Stimulated activated CD8-positive, alpha-beta memory T cell treated with anti-CD3 and anti-CD28 coated beads, Interleukin-4, amount 100 ng/mL, for 24 hours (primary cell): ENCODE data around the gene ZNF335.
"Not testable (repeated sequence)": the region's sequence is repeated elsewhere in the genome, so short reads cannot be mapped to it uniquely, and the experiment has no call there.

Experiments
- DNase-seq: peaks from one replicate; pipeline ENCODE4 v3.0.0-alpha.2; 2020; ENCODE audit warnings: low read depth

ZNF335 gene

DNA sequence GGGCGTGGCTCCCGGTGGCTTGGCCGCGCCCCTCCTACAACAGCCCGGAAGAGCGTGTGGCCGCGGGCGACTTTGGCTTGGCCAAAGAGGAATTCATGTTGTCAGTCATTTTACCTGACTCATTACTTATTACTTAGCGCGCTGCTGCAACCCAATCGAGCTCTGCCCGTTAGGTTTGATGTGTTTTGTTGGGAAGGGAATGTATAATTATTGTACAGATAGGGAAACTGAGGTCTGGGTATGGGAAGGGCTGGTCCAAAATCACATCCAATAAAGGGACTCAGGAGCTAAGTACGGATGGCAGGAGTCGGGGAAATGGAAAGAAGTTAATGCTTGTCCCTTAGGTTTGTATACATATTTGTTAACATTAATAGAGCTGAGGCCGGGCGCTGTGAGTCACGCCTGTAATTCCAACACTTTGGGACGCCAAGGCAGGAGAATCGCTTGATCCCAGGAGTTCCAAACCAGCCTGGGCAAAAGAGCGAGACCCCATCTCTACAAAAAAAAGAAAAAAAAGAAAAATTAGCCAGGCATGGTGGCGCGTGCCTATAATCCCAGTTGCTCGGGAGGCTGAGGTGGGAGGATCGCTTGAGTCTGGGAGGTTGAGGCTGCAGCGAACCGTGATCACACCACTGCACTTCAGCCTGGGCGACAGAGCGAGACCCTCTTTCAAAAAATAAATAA lies 639 bp upstream of the ZNF335 start:
- no peak for DNase-seq

- no peak for DNase-seq
Observed at GRCh38 chr20:45971425-45971674, 653 bp downstream of the ZNF335 start.

DNA sequence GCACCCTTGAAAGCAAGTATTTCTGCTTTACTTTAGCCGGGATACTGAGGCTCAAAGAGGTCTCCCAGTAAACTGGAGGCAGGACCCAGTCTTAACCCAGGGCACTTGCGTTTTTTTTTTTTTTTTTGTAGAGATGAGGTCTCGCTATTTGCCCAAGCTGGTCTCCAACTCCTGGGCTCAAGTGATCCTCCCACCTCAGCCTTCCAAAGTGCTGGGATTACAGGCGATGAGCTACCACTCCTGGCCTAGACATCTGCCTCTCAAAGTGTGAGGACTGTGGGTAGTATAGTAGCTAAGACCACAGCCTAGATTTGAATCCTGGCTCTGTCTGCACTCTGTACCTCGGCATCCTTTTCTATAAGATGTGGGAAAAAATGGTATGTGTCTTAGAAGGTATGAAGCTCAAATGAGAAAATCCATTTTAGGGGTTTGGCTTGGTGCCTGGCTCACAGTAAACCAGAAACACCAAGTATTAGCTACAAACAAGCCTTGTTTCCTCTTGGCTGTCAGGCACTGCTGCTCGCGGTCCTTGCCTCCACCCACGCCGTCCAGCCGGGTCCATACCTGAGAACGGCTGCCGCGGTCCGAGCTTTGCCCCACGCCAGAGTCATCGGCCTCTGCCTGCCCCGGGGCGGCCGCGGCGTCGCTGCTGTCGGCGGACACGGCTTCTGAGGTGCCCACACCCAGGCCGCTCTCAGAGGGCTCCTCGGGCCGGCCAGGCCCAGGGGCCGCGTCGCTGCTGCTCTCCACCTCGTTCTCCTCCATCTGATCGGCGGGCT lies 1.2 kb downstream of the ZNF335 start:
- no peak for DNase-seq

DNA sequence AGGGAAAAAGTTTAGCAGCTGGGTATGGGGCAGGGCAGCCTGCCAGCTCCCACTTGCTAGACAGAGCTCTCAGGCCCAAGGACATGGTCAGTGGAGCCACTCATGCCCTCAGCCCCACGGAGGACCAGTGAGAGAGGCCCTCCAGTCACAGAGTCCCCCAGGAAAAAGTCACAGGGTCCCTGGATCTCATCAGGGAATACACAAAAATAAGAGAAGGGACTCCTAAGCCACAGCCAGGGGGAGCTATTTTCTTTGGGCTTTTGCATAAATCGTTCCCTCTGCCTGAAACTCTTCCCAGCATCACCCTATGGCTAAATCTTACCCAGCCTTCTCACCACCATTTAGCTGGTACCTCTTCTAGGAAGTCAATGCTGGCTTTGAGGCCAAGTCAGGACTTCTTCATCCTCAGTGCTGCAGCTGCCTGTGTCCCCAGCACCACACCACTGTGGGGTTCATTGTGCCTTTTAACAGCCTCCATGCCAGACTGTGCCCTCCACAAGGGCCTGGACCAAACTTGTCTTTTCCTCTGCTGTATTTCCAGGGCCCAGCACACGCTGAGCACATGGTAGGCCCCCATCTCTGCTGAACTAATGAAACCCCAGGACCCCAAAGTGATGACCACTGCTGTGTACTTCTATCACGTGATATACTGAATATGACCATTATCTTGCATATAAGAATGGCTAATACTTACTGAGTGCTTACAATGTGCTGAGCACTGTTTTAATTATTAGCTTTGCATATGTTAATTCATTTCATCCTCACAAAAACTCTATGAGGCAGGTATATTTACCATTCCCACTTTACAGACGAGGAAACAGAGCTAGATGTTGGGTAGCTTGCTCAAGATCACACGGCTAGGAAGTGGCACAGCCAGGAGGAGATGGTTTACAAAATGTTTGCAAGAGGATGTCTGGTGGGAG lies 2.0 kb downstream of the ZNF335 start:
- no peak for DNase-seq

GRCh38 chr20:45968801-45969711 lies 2.9 kb downstream of the ZNF335 start:
- no peak for DNase-seq

- no peak for DNase-seq
Observed at GRCh38 chr20:45968081-45968671, 3.8 kb downstream of the ZNF335 start.

DNA sequence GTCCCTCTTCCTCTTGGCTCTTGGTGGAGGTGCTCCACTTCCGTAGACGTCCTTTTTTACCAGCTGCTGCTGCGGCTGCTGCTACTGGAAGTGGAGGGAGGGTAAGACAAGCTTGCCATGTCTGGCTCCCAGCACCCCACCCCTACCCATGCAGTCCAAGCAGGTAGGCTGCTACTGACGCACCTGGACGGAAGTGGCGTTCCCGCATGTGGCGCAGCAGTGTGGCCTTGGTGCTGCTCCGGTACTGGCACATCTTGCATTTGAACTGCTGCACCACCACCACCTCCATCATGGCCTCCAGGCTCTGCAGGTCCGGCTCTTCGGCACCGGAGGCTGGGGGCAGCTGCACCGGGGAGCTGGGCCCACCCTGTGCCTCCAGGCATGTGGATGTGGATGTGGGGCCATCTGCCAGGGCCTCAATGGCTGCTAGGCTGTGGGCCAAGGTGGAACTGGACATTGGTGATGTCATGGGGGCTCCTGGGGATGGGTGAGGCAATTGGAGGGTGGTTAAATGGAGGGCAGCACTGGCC lies 4.4 kb downstream of the ZNF335 start:
- DNase-seq, result no peak

DNA sequence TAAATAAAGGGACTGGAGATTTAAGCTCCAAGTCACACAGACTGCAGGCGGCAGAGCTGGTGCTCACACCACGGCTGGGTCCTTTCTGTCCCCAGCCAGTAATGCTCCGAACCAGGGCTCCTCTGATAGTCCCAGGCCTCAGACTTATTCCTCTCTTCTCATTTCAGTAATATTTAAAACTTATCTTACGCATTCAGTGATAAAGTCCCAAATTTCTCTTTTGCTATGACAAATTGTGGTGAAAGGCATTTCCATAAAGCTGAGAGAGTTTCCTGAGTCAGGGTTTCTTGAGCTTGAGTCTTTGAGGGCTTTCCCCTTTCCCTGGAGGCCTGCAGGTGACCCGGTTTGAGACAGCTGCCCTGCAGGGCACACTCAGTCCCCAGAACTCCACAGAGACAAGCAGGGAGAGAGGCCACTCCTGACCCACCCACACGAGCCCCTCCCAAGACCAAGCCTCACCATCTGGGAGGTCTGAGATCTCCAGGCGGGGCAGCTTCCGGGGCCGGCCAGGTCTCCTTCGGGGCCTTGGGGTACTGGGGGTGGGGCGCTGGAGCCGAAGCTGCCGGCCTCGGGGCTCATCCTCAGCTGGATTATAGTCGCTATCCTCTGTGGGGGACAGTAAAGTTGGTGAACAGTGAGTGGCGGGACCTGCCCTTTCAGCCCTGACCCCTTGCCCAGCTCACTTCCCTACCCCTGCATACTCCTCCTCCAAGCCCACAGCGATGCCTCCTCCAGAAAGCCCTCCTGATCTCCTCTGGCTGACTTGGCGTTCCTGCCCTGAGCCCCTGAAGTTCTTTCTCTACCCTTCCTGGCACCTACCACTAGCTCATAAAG lies 6.6 kb downstream of the ZNF335 start:
- no peak for DNase-seq

GRCh38 chr20:45964006-45964400 lies 8.0 kb downstream of the ZNF335 start:
- no peak for DNase-seq

DNA sequence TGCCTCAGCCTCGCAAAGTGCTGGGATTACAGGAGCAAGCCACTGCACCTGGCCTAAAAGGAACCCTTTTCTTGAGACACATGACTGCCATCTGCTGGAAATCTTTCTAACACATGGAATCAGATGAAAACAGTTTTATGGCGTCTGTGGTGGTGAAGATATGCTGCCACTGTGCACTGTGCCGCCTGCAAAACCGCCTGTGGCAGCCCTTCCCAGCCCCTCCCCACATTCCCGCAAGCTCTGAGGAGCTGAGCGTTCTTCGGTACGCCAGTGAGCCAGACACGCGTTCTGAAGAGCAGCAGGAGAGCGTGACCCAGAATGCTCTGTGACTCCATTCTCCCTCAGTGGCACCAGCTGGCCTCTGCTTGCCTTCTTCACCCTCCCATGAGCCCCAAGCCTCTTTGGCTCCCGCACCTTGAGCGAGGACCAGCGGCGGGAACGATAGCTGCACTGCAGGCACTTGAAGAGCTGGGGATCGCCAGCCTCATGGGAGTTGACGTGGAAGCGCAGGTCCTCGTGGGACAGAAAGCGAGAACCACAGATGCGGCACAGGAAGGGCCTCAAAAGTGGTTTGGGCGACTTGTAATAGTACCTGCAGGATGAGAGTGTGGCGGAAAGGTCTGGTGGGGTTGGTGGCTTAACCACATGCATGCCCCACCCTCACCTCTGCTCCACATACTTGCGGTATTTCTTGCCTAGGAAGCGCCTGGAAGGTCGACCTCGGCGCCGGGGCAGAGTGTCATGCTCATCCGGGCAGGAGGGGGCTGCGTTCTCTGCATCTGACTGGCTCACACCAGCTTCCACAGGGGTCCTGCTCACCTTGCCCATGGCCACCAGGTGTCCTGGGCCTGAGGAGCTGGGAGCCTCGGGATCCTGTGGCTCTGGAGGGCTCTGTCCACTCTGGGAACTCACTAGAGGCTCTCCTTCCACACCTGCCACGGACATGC lies 8.7 kb downstream of the ZNF335 start:
- no peak for DNase-seq

DNA sequence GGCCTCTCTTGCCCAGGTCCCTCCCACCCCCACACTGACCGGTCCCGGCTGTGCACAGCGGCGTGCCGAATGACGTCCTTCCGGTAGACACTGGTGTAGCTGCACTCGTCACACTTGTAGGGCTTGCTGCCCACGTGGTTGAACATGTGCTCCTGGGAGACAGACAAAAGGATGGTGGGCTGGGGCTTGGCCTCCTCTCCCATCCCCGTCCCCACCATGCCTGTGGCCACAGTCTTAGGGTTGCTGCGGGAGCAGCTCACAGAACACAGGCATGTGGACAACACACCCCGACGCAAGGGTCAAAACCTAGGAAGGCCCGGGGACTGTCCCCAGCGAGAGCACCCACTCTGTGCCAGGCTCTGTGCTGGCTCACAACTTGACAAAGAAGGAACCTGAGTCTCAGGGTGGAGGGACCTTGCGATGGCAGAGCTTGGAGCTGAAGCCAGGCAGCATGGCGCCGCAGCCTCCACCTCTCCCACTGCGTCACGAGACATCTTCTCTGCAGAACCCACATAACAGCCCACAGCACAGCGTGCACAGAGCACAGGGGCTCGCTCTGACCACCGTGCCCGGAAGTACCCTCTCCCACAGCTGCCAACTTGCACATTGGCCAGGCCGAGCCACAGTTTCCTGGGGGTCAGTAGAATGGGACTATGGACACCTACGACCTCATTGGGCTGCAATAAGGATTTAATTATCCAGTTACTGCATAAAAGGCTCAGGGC lies 9.8 kb downstream of the ZNF335 start:
- DNase-seq, result no peak

- no peak for DNase-seq
Observed at GRCh38 chr20:45959956-45960630, 11.9 kb downstream of the ZNF335 start.

- DNase-seq, result no peak
Observed at GRCh38 chr20:45959126-45959525, 12.9 kb downstream of the ZNF335 start.

DNA sequence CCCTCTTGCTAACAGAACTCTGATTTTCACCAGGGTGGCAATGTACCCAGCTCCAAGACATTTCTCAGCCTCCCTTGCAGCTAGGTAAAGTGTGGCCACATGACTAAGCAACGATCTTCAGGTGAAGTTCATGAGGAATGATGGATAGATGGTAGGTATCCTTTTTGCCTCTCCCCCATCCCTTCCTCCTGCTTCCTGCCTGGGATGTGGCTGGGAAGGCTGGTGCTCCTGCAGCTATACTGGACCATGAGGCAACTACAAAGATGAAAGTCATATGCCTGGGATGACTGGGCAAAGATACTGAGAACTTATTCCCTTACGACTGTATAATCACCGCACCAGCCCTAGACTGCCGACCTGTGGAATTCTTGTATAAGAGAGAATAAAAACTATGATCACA lies 13.4 kb downstream of the ZNF335 start:
- DNase-seq, result no peak

GRCh38 chr20:45957021-45957941 lies 14.7 kb downstream of the ZNF335 start:
- DNase-seq, result no peak

- DNase-seq, result not testable (repeated sequence)
Observed at GRCh38 chr20:45956326-45956725, 15.7 kb downstream of the ZNF335 start.

DNA sequence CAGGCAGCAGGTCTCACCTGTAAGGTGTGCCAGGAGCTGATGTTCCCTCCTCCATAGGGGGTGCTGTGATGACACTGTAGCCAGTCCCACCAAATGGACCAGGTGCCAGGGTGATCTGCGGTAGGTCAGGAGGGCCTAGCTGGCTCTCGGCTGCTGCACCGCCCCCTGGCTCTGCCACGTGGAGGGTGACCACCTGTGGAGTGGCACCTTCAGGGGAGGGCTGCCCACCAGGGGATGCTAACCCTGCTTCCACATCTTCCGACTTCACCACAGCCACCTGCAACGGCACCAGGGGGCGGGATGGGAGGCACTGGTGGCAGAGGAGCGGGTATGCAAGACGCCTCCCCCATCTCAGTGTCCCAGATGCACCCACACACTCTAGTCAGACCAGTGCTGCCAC lies 18.3 kb downstream of the ZNF335 start:
- DNase-seq, result no peak
